Tibial nerve (tissue), 4 donors: Measurements from ENCODE around the gene NT5DC4.

Source experiments
- CTCF ChIP-seq, 5 experiments: fragments of 200-600 bp in 3 of 5; fragments of 450-650 bp in 2 of 5; sonication (generic) in 3 of 5; IDR thresholded peaks; one replicate each; pipeline ENCODE4 v1.5.1; 2016 to 2019; ENCODE audit warnings: antibody characterized with exemption in 5 of 5, mild to moderate bottlenecking in 3 of 5, moderate library complexity in 2 of 5
- EP300 ChIP-seq, 2 donors: sonication (generic); formaldehyde crosslinking; IDR thresholded peaks; one replicate each; pipeline ENCODE4 v1.6.1; 2017; ENCODE audit warnings: antibody characterized with exemption in 2 of 2, mild to moderate bottlenecking in 1 of 2

DNA sequence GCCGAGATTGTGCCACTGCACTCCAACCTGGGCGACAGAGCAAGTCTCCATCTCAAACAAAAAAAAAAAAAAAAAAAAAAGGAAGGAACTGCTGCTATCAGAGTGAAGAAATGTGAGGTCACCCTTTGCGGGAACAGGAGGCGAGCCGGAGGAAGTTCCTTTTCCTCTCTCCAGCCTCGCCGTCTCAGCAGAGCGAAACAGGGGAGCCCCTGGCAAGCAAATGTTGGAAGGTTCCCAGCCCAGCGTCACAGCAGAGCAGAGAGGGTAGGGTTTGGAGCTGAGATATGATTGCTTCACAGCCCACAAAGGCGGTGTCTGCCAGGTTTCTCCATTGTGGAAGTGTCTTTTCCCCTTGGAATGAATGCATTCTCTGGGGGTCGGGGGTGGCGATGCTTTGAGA is 46.6 kb upstream of the NT5DC4 start:
- TF ChIP-seq CTCF (IDR thresholded peaks at IDR 0.05): no peak
- TF ChIP-seq EP300 (IDR thresholded peaks at IDR 0.05): peak in 1 of 2 donors; percentile 70
